GM19351 (cell line): ENCODE measurements around the gene PAPPA.

Source experiments
- ATAC-seq: cut with Tn5 transposase; IDR thresholded peaks from one replicate; pipeline ENCODE4 v1.9.1; 2021; ENCODE audit warnings: mild to moderate bottlenecking, moderate library complexity; ENCODE audit not compliant: unreplicated experiment

The PAPPA gene

GRCh38 chr9:116309900-116310611, 156.5 kb downstream of the PAPPA start:
- ATAC-seq, result no peak

- ATAC-seq, result no peak
Measured at GRCh38 chr9:116312221-116312620, 158.6 kb downstream of the PAPPA start.

GRCh38 chr9:116313638-116314037, 160.0 kb downstream of the PAPPA start:
- ATAC-seq, result no peak

GRCh38 chr9:116316246-116316645, 162.7 kb downstream of the PAPPA start:
- ATAC-seq, result no peak

GRCh38 chr9:116317503-116317902, 163.9 kb downstream of the PAPPA start:
- no peak for ATAC-seq

- no peak for ATAC-seq
Measured at GRCh38 chr9:116318468-116319374, 165.1 kb downstream of the PAPPA start.

- no peak for ATAC-seq
Measured at GRCh38 chr9:116319480-116319879, 165.9 kb downstream of the PAPPA start.

GRCh38 chr9:116320290-116320689, 166.7 kb downstream of the PAPPA start:
- ATAC-seq, result no peak

- ATAC-seq, result no peak
Measured at GRCh38 chr9:116322521-116322920, 168.9 kb downstream of the PAPPA start.

- ATAC-seq, result no peak
Measured at GRCh38 chr9:116323012-116323411, 169.4 kb downstream of the PAPPA start.

GRCh38 chr9:116323571-116323970, 170.0 kb downstream of the PAPPA start:
- ATAC-seq, result no peak

- ATAC-seq, result no peak
Measured at GRCh38 chr9:116325924-116326323, 172.3 kb downstream of the PAPPA start.

- no peak for ATAC-seq
Measured at GRCh38 chr9:116327701-116328405, 174.3 kb downstream of the PAPPA start.

- no peak for ATAC-seq
Measured at GRCh38 chr9:116329470-116329869, 175.9 kb downstream of the PAPPA start.

- no peak for ATAC-seq
Measured at GRCh38 chr9:116331241-116331640, 177.7 kb downstream of the PAPPA start.

GRCh38 chr9:116332090-116332489, 178.5 kb downstream of the PAPPA start:
- no peak for ATAC-seq

GRCh38 chr9:116333254-116333653, 179.7 kb downstream of the PAPPA start:
- no peak for ATAC-seq

GRCh38 chr9:116334546-116335150, 181.1 kb downstream of the PAPPA start:
- ATAC-seq, result no peak

GRCh38 chr9:116335392-116335791, 181.8 kb downstream of the PAPPA start:
- ATAC-seq, result no peak

GRCh38 chr9:116336133-116336862, 182.7 kb downstream of the PAPPA start:
- no peak for ATAC-seq
